Neural progenitor cell (in vitro differentiated cells): ENCODE results near the gene CHTOP. TPM values are rescaled to one million over a fixed set of nuclear protein-coding genes. Genes with fewer than 3 reads are reported as not detected.

Experiments
- DNase-seq: peaks from one replicate; pipeline ENCODE4 v3.0.0-alpha.2; 2016; ENCODE audit warnings: low spot score
- H2AFZ ChIP-seq: fragments of 200-600 bp; sonication (generic); replicated peaks from 2 replicates; pipeline ENCODE4 v1.6.1; 2016; ENCODE audit warnings: antibody characterized with exemption
- H3F3A ChIP-seq: fragments of 200-600 bp; sonication (generic); 2 replicates; pipeline ENCODE4 v1.6.1; 2016; ENCODE audit warnings: antibody characterized with exemption, low read depth
- H3K27ac ChIP-seq: fragments of 200-600 bp; sonication (generic); 2 replicates; pipeline ENCODE4 v1.5.1; 2016; ENCODE audit warnings: mild to moderate bottlenecking
- H3K27me3 ChIP-seq: fragments of 200-600 bp; sonication (generic); 2 replicates; pipeline ENCODE4 v1.6.1; 2016; ENCODE audit warnings: mild to moderate bottlenecking, moderate library complexity
- H3K36me3 ChIP-seq: fragments of 200-600 bp; sonication (generic); 2 replicates; pipeline ENCODE4 v1.5.1; 2016
- H3K4me1 ChIP-seq: fragments of 200-600 bp; sonication (generic); 2 replicates; pipeline ENCODE4 v1.6.1; 2016; ENCODE audit warnings: mixed run types
- H3K4me2 ChIP-seq: fragments of 200-600 bp; sonication (generic); 2 replicates; pipeline ENCODE4 v1.6.1; 2016
- H3K4me3 ChIP-seq: fragments of 200-600 bp; sonication (generic); 2 replicates; pipeline ENCODE4 v1.5.1; 2016
- H3K79me2 ChIP-seq: fragments of 200-600 bp; sonication (generic); 2 replicates; pipeline ENCODE4 v1.6.1; 2016; ENCODE audit warnings: low read depth
- H3K9ac ChIP-seq: fragments of 200-600 bp; sonication (generic); 2 replicates; pipeline ENCODE4 v1.6.1; 2016
- H3K9me3 ChIP-seq: fragments of 200-600 bp; sonication (generic); 2 replicates; pipeline ENCODE4 v1.5.1; 2016; ENCODE audit warnings: low read depth
- H4K20me1 ChIP-seq: fragments of 200-600 bp; sonication (generic); 2 replicates; pipeline ENCODE4 v1.6.1; 2016; ENCODE audit warnings: low read depth
- H3K27ac Mint-ChIP-seq: 3 replicates; pipeline ENCODE4 v1.8.0; 2021; ENCODE audit warnings: mixed read lengths
- H3K27me3 Mint-ChIP-seq: 2 replicates; pipeline ENCODE4 v1.8.0; 2022; ENCODE audit warnings: low read depth, mild to moderate bottlenecking, inconsistent platforms, moderate library complexity, mixed read lengths; ENCODE audit not compliant: insufficient read depth
- H3K36me3 Mint-ChIP-seq: 3 replicates; pipeline ENCODE4 v1.8.0; 2021; ENCODE audit warnings: mixed read lengths
- H3K4me1 Mint-ChIP-seq: 3 replicates; pipeline ENCODE4 v1.8.0; 2021; ENCODE audit warnings: mixed read lengths
- H3K4me3 Mint-ChIP-seq: 3 replicates; pipeline ENCODE4 v1.8.0; 2021; ENCODE audit warnings: mild to moderate bottlenecking, moderate library complexity, mixed read lengths
- H3K9me3 Mint-ChIP-seq: 3 replicates; pipeline ENCODE4 v1.8.0; 2020; ENCODE audit warnings: mixed read lengths
- EZH2 ChIP-seq: fragments of 200-600 bp; sonication (generic); IDR thresholded peaks from 2 replicates; pipeline ENCODE4 v1.6.1; 2017; ENCODE audit warnings: antibody characterized with exemption, mild to moderate bottlenecking, moderate library complexity
- EZH2phosphoT487 ChIP-seq: fragments of 200-600 bp; sonication (generic); IDR thresholded peaks from 2 replicates; pipeline ENCODE4 v1.6.1; 2017; ENCODE audit warnings: antibody characterized with exemption
- total RNA-seq: library from RNA; depleted of rRNA; stranded (reverse); fragments of >200 nt; gene quantifications from 2 replicates; pipeline ENCODE4 v1.2.3, GENCODE V29; 2015; ENCODE audit warnings: low replicate concordance
- TF ChIP-seq, protein P1 (sequence below): fragments of 200-600 bp; sonication (generic); IDR thresholded peaks from 2 replicates; pipeline ENCODE4 v1.5.1; 2017; ENCODE audit warnings: antibody characterized with exemption, mild to moderate bottlenecking

Gene CHTOP
- total RNA-seq, 1 donor from 2014 or later: 96.1 TPM

DNA sequence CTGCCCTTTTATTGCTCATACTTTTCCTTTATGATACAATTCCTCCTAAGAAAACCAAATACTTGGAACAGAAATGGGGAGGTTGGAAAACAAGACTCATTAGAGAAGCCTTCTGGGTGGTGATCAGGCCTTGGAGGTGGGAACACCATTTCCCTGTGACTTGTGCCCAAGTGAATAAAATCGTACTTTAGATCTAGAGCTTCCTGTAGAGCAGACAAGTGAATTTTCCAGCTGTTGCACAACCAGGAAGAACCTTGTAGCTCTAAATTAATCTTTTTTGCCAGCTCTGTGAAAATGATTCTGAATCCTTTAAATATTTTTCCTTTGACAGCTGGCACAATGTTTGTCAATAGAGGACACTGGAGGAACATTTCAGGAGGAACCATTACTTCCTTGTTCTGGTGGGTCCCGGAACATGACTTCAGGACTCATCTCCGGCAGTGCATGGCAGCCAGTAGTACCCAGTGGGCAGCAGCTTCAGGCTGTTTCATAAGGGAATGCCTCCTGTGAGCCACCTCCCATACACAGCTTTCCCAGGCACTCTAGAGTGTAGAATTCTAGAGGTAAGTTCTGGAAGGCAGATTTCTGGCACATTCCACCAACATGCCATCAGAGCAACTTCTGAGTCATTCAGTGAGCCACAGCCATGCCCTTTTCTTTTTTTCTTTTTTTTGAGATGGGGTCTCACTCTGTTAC, 19.1 kb downstream of the CHTOP start:
- DNase-seq: no peak

GRCh38 chr1:153655333-153655732, 21.5 kb downstream of the CHTOP start:
- H2AFZ ChIP-seq: no peak overlapping the region
- H3K27me3 ChIP-seq: no peaks in the 10 kb centered on the region
- no peaks in the 10 kb centered on the region for H3K9me3 ChIP-seq
- H3K9ac ChIP-seq: no peak overlapping the region
- Mint-ChIP-seq H3K27ac (no peak overlapping the region), H3K4me1 (peaks cover 11% of the 10 kb centered on the region), H3K4me3 (peak overlapping the region; percentile 3), H3K27me3 (peaks cover 8% of the 10 kb centered on the region), H3K9me3 (no peaks in the 10 kb centered on the region), H3K36me3 (no peaks in the 10 kb centered on the region)
- H3K4me2 ChIP-seq: no peak overlapping the region
- TF ChIP-seq EZH2phosphoT487: no peak
- TF ChIP-seq EZH2: no peak
- TF ChIP-seq, protein P1, sequence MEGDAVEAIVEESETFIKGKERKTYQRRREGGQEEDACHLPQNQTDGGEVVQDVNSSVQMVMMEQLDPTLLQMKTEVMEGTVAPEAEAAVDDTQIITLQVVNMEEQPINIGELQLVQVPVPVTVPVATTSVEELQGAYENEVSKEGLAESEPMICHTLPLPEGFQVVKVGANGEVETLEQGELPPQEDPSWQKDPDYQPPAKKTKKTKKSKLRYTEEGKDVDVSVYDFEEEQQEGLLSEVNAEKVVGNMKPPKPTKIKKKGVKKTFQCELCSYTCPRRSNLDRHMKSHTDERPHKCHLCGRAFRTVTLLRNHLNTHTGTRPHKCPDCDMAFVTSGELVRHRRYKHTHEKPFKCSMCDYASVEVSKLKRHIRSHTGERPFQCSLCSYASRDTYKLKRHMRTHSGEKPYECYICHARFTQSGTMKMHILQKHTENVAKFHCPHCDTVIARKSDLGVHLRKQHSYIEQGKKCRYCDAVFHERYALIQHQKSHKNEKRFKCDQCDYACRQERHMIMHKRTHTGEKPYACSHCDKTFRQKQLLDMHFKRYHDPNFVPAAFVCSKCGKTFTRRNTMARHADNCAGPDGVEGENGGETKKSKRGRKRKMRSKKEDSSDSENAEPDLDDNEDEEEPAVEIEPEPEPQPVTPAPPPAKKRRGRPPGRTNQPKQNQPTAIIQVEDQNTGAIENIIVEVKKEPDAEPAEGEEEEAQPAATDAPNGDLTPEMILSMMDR: no peak
- H3F3A ChIP-seq: peaks cover 15% of the 10 kb centered on the region
- no peak overlapping the region for H3K27ac ChIP-seq
- H3K4me1 ChIP-seq: peaks cover 5% of the 10 kb centered on the region
- H3K79me2 ChIP-seq: peaks cover 14% of the 10 kb centered on the region
- H4K20me1 ChIP-seq: peaks cover 12% of the 10 kb centered on the region
- no peak overlapping the region for H3K4me3 ChIP-seq
- DNase-seq: no peak
- no peaks in the 10 kb centered on the region for H3K36me3 ChIP-seq

More for the DNA sequence above, 19.1 kb downstream of the CHTOP start:
- TF ChIP-seq EZH2phosphoT487: no peak
- TF ChIP-seq EZH2: no peak
- TF ChIP-seq, protein P1: no peak
- Mint-ChIP-seq H3K36me3 (peaks cover under 1% of the 10 kb centered on the region), H3K9me3 (peaks cover under 1% of the 10 kb centered on the region), H3K4me1 (peaks cover 2% of the 10 kb centered on the region), H3K4me3 (no peak overlapping the region), H3K27ac (no peak overlapping the region), H3K27me3 (peaks cover 9% of the 10 kb centered on the region)
- no peaks in the 10 kb centered on the region for H3K4me1 ChIP-seq
- H3K27ac ChIP-seq: no peak overlapping the region
- no peaks in the 10 kb centered on the region for H4K20me1 ChIP-seq
- no peak overlapping the region for H3K9ac ChIP-seq
- H3K4me2 ChIP-seq: no peak overlapping the region
- no peaks in the 10 kb centered on the region for H3K36me3 ChIP-seq
- no peaks in the 10 kb centered on the region for H3K79me2 ChIP-seq
- H3K27me3 ChIP-seq: no peaks in the 10 kb centered on the region
- H2AFZ ChIP-seq: no peak overlapping the region
- H3K9me3 ChIP-seq: no peaks in the 10 kb centered on the region
- no peaks in the 10 kb centered on the region for H3F3A ChIP-seq
- H3K4me3 ChIP-seq: no peak overlapping the region

DNA sequence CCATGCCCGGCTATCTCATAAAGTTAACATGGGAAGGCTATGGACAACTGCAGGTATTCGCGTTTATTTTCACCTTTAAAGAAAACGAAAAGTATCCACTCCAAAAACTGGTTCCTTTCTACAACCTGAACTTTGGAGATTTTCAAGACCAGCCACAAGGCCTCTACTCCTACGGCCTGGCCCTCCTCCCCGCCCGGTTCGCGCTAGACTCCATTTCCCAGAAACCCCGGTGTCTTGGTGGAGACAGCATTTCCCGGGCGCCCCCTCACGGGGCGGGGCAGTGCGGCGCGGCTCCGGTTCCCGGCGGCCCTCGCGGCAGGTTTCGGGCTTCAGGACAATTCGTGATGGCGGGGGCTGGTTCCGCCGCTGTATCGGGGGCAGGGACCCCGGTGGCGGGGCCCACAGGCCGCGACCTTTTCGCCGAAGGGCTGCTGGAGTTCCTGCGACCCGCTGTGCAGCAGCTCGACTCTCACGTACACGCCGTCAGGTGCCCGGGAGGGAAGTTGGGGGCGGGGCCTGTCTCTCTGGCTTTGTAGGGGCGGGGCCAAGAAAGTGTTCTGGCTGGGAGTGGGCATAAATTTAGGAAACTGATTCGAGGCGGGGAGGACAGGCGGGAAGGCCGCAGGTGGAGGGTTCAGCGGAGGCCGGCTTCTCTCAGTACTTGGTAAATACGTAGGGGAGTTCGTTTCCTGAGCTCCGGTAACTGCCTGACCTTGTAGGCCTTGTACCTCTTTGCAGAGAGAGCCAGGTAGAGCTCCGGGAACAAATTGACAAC, 24.7 kb downstream of the CHTOP start, which contains the start of gene SNAPIN:
Gene SNAPIN, plus strand, starts transcription at position 304 of the 775 bp plus-strand sequence. Its CDS starts 41 bp downstream, at position 345.
- Histone ChIP-seq H2AFZ (peak within 1 kb of the TSS; percentile 86), H3K4me3 (peak within 1 kb of the TSS; percentile 72), H3K4me2 (peak within 1 kb of the TSS; percentile 85), H3K36me3 (peaks cover 11% of the 10 kb centered on the region), H3K9me3 (no peaks in the 10 kb centered on the region), H3K9ac (peak within 1 kb of the TSS; percentile 63), H3F3A (peaks cover 46% of the 10 kb centered on the region), H3K27ac (peak within 1 kb of the TSS; percentile 58), H3K27me3 (no peaks in the 10 kb centered on the region), H3K4me1 (peaks cover 5% of the 10 kb centered on the region), H3K79me2 (peaks cover 14% of the 10 kb centered on the region), H4K20me1 (peaks cover 19% of the 10 kb centered on the region)
- peaks cover 20% of the 10 kb centered on the region for H3K4me1 Mint-ChIP-seq
- H3K27me3 Mint-ChIP-seq: peaks cover 4% of the 10 kb centered on the region
- DNase-seq: peak; percentile 95
- peak within 1 kb of the TSS; percentile 85 for H3K27ac Mint-ChIP-seq
- H3K4me3 Mint-ChIP-seq: peak within 1 kb of the TSS; percentile 97
- H3K36me3 Mint-ChIP-seq: peaks cover 8% of the 10 kb centered on the region
- TF ChIP-seq EZH2phosphoT487 (no peak), EZH2 (no peak)
- TF ChIP-seq, protein P1: peak; percentile 25
- no peaks in the 10 kb centered on the region for H3K9me3 Mint-ChIP-seq
